Loucy (cell line): ENCODE results near the gene DSC1.

ENCODE experiments used
- EZH2phosphoT487 ChIP-seq: fragments of 200-600 bp; IDR thresholded peaks from 2 replicates; pipeline ENCODE4 v1.6.1; 2018; ENCODE audit warnings: antibody characterized with exemption, mild to moderate bottlenecking, moderate library complexity, borderline replicate concordance
- TF ChIP-seq, protein P1 (sequence below): fragments of 200-600 bp; sonication (generic); conservative IDR thresholded peaks from 2 replicates; pipeline ENCODE4 v1.5.1; 2014; ENCODE audit warnings: mild to moderate bottlenecking, antibody characterized with exemption, low read length

DNA sequence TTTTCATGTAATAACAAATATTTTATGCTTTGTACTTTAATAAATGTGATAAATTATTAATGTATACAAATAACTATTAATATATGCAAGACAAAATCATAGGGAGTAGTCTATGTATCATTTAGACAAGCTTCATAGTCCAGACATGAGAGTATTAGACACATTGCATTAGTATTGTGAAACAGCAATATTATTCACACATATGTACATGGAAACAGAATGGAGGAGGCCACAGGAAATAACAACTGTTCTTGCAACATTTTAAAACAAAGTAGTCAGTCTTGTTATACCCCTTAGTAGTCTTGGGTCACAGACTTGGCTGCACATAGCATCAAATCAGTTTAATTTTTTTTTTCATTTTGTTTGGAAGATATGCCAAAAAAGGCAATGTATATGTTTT lies 15.8 kb downstream of the DSC1 start:
- TF ChIP-seq, protein P1, sequence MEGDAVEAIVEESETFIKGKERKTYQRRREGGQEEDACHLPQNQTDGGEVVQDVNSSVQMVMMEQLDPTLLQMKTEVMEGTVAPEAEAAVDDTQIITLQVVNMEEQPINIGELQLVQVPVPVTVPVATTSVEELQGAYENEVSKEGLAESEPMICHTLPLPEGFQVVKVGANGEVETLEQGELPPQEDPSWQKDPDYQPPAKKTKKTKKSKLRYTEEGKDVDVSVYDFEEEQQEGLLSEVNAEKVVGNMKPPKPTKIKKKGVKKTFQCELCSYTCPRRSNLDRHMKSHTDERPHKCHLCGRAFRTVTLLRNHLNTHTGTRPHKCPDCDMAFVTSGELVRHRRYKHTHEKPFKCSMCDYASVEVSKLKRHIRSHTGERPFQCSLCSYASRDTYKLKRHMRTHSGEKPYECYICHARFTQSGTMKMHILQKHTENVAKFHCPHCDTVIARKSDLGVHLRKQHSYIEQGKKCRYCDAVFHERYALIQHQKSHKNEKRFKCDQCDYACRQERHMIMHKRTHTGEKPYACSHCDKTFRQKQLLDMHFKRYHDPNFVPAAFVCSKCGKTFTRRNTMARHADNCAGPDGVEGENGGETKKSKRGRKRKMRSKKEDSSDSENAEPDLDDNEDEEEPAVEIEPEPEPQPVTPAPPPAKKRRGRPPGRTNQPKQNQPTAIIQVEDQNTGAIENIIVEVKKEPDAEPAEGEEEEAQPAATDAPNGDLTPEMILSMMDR = no peak
- TF ChIP-seq EZH2phosphoT487 = no peak
